Smooth muscle cell (in vitro differentiated cells): ENCODE data around the gene MTHFD1L. TPM values are rescaled to one million over a fixed set of nuclear protein-coding genes. Genes with fewer than 3 reads are reported as not detected.

Experiments
- DNase-seq: peaks from one replicate; lab custom pipeline; 2025; ENCODE audit not compliant: unreplicated experiment; lab: John Stamatoyannopoulos, UW
- H2AFZ ChIP-seq: fragments of 200-600 bp; sonication (generic); 2 replicates; pipeline ENCODE4 v1.6.0; 2016; ENCODE audit warnings: antibody characterized with exemption, low read depth, mild to moderate bottlenecking
- H3F3A ChIP-seq: fragments of 200-600 bp; sonication (generic); 2 replicates; pipeline ENCODE4 v1.6.0; 2017; ENCODE audit warnings: antibody characterized with exemption, low read depth
- H3K27ac ChIP-seq: fragments of 200-600 bp; sonication (generic); 2 replicates; pipeline ENCODE4 v1.5.1; 2016; ENCODE audit warnings: low read depth, mild to moderate bottlenecking
- H3K27me3 ChIP-seq: fragments of 200-600 bp; sonication (generic); 2 replicates; pipeline ENCODE4 v1.6.1; 2016; ENCODE audit warnings: low read depth, mild to moderate bottlenecking
- H3K36me3 ChIP-seq: fragments of 200-600 bp; sonication (generic); 2 replicates; pipeline ENCODE4 v1.5.1; 2016; ENCODE audit warnings: low read depth
- H3K4me1 ChIP-seq: fragments of 200-600 bp; sonication (generic); 2 replicates; pipeline ENCODE4 v1.5.1; 2016; ENCODE audit warnings: low read depth
- H3K4me2 ChIP-seq: fragments of 200-600 bp; sonication (generic); 2 replicates; pipeline ENCODE4 v1.6.0; 2016; ENCODE audit warnings: mild to moderate bottlenecking
- H3K4me3 ChIP-seq: fragments of 200-600 bp; sonication (generic); 2 replicates; pipeline ENCODE4 v1.5.1; 2016; ENCODE audit warnings: mild to moderate bottlenecking
- H3K79me2 ChIP-seq: fragments of 200-600 bp; sonication (generic); 2 replicates; pipeline ENCODE4 v1.6.0; 2016; ENCODE audit warnings: low read depth, mild to moderate bottlenecking
- H3K9ac ChIP-seq: fragments of 200-600 bp; sonication (generic); 2 replicates; pipeline ENCODE4 v1.6.0; 2016; ENCODE audit warnings: low read depth
- H3K9me3 ChIP-seq: fragments of 200-600 bp; sonication (generic); replicated peaks from 2 replicates; pipeline ENCODE4 v1.5.1; 2016; ENCODE audit warnings: low read depth
- H4K20me1 ChIP-seq: fragments of 200-600 bp; sonication (generic); 2 replicates; pipeline ENCODE4 v1.6.0; 2016; ENCODE audit warnings: low read depth
- WGBS: methylation state at CpG from one replicate; pipeline ENCODE4 v1.1.7; 2016; ENCODE audit warnings: low lambda C conversion rate; 5-methylcytosine and 5-hydroxymethylcytosine counted together
- polyA plus RNA-seq: library from polyadenylated mRNA; unstranded; fragments of >200 nt; fragmentation: Nextera tagmentation; extraction: Ambion mirVana; gene quantifications from 2 replicates; pipeline ENCODE4 v1.2.1, GENCODE V29; 2016
- total RNA-seq: library from RNA; depleted of rRNA; stranded (reverse); fragments of >200 nt; gene quantifications from 2 replicates; pipeline ENCODE4 v1.2.3, GENCODE V29; 2014
- TF ChIP-seq, protein P1 (sequence below): fragments of 200-600 bp; sonication (generic); IDR thresholded peaks from 2 replicates; pipeline ENCODE4 v1.5.1; 2017; ENCODE audit warnings: borderline replicate concordance, mild to moderate bottlenecking, antibody characterized with exemption; ENCODE audit not compliant: insufficient read depth, poor library complexity, severe bottlenecking

The MTHFD1L gene
- total and polyA plus RNA-seq, 2 experiments from 2014 or later: 35.9 to 46.2 TPM

DNA sequence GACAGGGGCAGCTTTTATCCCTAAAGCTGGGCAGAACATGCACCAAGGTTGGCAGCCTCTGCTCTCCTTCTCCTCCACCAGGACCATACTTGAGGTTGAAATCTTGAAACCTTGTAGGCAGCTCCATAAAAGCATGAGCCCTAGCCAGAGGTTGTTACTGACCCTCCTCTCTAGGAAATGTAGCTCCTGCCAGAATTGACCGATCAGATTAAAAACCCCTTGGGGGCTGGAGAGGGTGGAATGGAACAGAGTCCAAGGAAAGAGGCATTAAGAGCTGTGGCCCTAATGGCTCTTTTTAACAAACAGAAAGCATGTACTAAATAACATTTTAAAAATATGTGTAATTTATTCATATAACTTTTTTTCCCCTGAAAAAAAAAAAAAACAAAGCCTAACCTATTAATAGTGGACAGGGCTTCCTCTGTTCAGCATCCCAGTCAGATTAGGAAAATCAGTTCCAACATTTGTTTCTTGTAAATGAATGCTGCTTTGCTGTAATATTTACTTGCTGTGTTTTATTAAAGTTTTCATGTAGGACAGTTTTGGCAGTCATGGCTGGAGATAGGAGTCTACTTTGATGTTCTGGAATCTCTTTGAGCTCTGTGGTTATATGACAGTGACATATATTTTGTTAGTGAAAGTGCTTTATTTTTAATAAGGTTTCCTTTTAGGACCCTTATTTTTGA, 41.3 kb downstream of the MTHFD1L start:
- Histone ChIP-seq H3K27ac (no peak overlapping the region), H3K4me3 (no peak overlapping the region), H3K9ac (no peak overlapping the region), H4K20me1 (no peaks in the 10 kb centered on the region), H3K36me3 (peaks cover 8% of the 10 kb centered on the region), H3K27me3 (no peaks in the 10 kb centered on the region), H3K4me1 (no peaks in the 10 kb centered on the region), H3K9me3 (no peaks in the 10 kb centered on the region), H3F3A (no peaks in the 10 kb centered on the region), H2AFZ (no peak overlapping the region), H3K4me2 (no peak overlapping the region), H3K79me2 (no peaks in the 10 kb centered on the region)
- DNase-seq: no peak
- 100% methylated on average over 1 of the region's 1 CpG for WGBS
- TF ChIP-seq, protein P1, sequence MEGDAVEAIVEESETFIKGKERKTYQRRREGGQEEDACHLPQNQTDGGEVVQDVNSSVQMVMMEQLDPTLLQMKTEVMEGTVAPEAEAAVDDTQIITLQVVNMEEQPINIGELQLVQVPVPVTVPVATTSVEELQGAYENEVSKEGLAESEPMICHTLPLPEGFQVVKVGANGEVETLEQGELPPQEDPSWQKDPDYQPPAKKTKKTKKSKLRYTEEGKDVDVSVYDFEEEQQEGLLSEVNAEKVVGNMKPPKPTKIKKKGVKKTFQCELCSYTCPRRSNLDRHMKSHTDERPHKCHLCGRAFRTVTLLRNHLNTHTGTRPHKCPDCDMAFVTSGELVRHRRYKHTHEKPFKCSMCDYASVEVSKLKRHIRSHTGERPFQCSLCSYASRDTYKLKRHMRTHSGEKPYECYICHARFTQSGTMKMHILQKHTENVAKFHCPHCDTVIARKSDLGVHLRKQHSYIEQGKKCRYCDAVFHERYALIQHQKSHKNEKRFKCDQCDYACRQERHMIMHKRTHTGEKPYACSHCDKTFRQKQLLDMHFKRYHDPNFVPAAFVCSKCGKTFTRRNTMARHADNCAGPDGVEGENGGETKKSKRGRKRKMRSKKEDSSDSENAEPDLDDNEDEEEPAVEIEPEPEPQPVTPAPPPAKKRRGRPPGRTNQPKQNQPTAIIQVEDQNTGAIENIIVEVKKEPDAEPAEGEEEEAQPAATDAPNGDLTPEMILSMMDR: no peak

DNA sequence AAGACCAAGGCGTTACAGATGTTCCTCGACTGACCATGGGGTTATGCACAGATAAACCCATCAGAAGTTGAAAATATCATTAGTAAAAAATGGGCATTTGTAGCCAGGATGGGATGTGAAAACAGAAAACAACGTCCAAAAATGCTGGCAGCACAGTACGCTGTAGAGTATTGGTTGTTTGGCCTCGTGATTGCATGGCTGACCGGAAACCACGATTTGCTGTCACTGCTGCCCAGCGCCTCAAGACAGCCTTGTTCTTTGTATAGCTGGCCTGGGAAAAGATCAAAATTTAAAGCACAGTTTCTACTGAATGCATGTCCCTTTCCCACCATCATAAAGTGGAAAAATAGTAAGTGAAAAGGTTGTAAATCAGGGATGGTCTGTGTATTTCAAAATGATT, 41.9 kb downstream of the MTHFD1L start:
- no peaks in the 10 kb centered on the region for H3K27me3 ChIP-seq
- 97% methylated on average over 8 of the region's 8 CpGs for WGBS
- no peaks in the 10 kb centered on the region for H3K4me1 ChIP-seq
- no peaks in the 10 kb centered on the region for H3K79me2 ChIP-seq
- H4K20me1 ChIP-seq: no peaks in the 10 kb centered on the region
- TF ChIP-seq, protein P1: no peak
- H3K4me2 ChIP-seq: no peak overlapping the region
- no peak overlapping the region for H3K9ac ChIP-seq
- no peak overlapping the region for H3K27ac ChIP-seq
- no peaks in the 10 kb centered on the region for H3K9me3 ChIP-seq
- no peak for DNase-seq
- H3F3A ChIP-seq: no peaks in the 10 kb centered on the region
- H2AFZ ChIP-seq: no peak overlapping the region
- peaks cover 13% of the 10 kb centered on the region for H3K36me3 ChIP-seq
- no peak overlapping the region for H3K4me3 ChIP-seq

DNA sequence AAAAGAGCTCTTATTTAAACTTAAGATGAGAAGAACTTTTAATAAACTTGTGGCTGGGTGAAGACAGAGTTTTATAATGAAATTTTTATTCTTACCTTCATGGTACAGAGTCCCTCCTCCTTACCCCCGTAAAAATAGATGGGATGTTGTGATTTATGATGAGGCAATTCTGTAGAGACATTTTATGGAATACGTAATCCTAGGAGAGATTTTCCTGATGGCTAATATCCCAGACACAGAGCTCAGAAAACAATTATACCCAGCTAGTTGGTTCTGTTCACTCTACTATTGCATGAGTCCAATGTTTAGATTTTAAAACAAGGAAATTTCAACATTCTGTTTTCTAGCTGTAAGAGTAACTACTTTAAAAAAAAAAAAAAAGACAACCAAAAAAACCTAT, 43.4 kb downstream of the MTHFD1L start:
- peaks cover 13% of the 10 kb centered on the region for H3K36me3 ChIP-seq
- H3K4me1 ChIP-seq: no peaks in the 10 kb centered on the region
- no peak overlapping the region for H2AFZ ChIP-seq
- H3K9ac ChIP-seq: no peak overlapping the region
- H4K20me1 ChIP-seq: no peaks in the 10 kb centered on the region
- TF ChIP-seq, protein P1: no peak
- no peaks in the 10 kb centered on the region for H3K9me3 ChIP-seq
- WGBS: 91% methylated on average over 2 of the region's 2 CpGs
- H3F3A ChIP-seq: no peaks in the 10 kb centered on the region
- H3K4me2 ChIP-seq: no peak overlapping the region
- no peak for DNase-seq
- no peak overlapping the region for H3K27ac ChIP-seq
- no peaks in the 10 kb centered on the region for H3K27me3 ChIP-seq
- no peaks in the 10 kb centered on the region for H3K79me2 ChIP-seq
- H3K4me3 ChIP-seq: no peak overlapping the region

DNA sequence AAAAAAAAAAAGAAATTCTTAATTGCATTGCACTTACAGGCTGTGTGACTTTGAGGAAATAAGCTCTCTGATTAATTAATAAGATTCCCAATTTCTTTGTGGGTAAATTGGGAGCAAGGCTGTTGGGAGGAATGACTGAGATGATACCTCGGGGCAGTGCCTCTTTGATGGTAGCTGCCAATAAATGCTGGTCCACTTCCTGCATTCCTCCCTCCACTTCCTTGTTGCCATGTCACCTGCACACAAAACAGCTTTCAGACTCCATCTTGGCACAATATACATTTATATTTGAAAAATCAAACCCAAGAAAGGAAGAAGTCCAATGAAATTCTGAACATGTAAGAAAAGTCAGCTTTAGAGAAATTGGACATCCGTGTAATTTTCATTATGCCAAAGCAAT, 45.1 kb downstream of the MTHFD1L start:
- WGBS: 49% methylated on average over 2 of the region's 2 CpGs
- H3K9ac ChIP-seq: no peak overlapping the region
- H2AFZ ChIP-seq: no peak overlapping the region
- no peaks in the 10 kb centered on the region for H3K79me2 ChIP-seq
- no peaks in the 10 kb centered on the region for H3K27me3 ChIP-seq
- no peak for DNase-seq
- no peaks in the 10 kb centered on the region for H3F3A ChIP-seq
- H3K4me2 ChIP-seq: no peak overlapping the region
- H3K9me3 ChIP-seq: no peaks in the 10 kb centered on the region
- H3K4me3 ChIP-seq: no peak overlapping the region
- no peak overlapping the region for H3K27ac ChIP-seq
- TF ChIP-seq, protein P1: no peak
- H3K4me1 ChIP-seq: no peaks in the 10 kb centered on the region
- no peaks in the 10 kb centered on the region for H4K20me1 ChIP-seq
- H3K36me3 ChIP-seq: peaks cover 13% of the 10 kb centered on the region
